Activated T-helper 9 cell treated with anti-CD3 and anti-CD28 coated beads, Interleukin-2, amount 50 U/mL, for 16 hours (primary cell): Measurements from ENCODE around the gene CHID1.

Source experiments
- DNase-seq: peaks from one replicate; pipeline ENCODE4 v3.0.0-alpha.2; 2020; ENCODE audit warnings: low read depth

Gene CHID1

GRCh38 chr11:823441-824291 lies 86.9 kb downstream of the CHID1 start:
- DNase-seq, result no peak

GRCh38 chr11:821512-822371 lies 88.9 kb downstream of the CHID1 start:
- no peak for DNase-seq

DNA sequence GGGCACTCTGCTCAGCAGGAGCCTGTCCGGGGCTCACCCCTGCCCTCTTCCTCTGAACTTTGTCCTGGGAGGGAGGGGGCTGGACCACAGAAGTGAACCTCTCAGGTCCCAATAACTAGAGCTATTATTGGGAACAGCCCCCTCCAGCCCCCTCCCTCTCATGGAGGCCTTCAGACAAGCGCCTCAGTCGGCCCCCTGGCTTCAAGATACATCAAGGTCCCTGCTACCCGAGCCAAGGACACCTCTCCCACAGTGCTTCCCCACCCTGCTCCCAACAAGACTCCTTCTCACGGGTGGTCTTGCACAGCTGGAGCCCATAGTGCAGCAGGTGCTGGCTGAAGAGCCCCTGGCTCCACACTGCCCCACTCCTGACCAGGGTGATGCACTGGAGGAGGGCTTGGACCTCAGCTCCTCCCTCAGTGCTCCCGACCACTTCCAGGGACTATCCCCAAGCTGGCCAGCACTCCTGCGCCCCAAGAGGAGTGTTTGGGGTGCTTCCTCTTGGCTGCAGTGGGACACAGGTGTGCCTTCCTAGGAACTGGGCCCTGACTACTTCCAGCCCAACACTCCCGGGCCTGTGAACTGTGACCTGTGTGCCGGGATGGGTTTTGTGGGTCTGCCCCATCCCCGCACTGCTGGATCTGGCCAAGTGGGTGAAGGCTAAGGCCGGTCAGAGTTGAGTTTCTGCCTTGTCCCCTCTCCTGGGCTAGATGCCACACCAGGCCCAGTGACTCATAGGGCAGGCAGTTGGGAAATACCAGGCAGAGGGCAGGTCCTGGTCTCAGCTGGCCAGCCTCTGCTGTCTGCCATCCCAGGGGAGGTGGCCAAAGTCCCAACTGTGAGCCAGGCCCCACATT lies 89.7 kb downstream of the CHID1 start:
- DNase-seq, result no peak

DNA sequence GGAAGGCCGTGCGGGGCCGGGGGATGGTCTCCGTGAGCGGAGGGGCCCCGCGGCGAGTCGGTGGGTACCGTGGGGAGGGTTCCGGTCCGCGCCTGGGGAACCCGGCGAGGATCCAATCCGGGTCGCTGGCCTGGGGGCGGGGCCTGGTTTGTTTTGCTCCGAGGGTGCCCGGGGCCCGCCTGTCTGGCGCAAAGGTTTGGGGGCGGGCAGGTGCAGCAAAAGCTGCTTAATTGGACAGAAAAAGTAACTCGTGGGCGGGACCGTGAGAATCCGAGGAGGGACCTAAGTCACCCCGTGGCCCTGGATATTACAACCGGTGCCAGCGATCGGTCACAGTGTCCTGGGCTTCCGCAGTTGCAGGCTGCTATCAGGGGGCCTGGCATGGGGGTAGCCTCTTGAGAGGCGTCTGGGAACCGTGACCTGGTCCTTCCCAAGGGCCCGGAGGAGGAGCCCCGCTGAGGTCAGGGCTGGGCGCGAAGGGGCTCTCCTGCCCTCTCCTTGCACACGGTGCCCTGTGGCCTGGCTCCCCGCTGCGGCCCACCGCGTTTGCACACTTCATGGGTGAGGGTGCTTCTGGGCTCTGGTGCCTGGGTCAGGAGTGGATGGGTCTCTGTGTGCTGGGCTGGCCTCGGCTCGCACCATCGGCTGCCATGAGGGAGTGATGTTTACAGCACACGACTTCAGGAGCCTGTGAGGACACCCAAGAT lies 90.5 kb downstream of the CHID1 start:
- DNase-seq, result peak; percentile 86

- peak; percentile 84 for DNase-seq
Measured at GRCh38 chr11:819129-819931, 91.3 kb downstream of the CHID1 start.

- DNase-seq, result no peak
Measured at GRCh38 chr11:818396-819128, 92.0 kb downstream of the CHID1 start, which contains the start of gene PNPLA2. TSS of gene PNPLA2 (plus strand) at chr11:818914. CDS start at chr11:819719, 805 bp downstream.
